ENCODE measurements around the gene IPMK.

DNA sequence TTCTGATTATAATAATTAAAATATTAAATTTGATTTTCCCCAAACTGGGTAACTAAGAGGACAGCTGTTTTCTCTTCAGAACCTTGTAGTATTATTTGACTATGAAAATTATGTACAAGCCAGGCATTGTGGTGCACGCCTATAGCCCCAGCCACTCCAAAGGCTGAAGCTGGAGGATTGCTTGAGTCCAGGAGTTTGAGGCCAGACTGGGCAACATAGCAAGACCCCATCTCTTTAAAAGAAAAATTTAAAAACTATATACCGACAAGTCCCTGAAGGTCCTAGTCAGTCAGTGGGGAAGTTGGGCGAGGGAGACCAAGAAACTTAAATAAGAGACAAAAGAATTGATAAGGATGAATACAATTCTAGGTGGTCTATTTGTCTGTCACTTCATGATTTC is 40.0 kb upstream of the IPMK start:
- TF ChIP-seq, protein P1, sequence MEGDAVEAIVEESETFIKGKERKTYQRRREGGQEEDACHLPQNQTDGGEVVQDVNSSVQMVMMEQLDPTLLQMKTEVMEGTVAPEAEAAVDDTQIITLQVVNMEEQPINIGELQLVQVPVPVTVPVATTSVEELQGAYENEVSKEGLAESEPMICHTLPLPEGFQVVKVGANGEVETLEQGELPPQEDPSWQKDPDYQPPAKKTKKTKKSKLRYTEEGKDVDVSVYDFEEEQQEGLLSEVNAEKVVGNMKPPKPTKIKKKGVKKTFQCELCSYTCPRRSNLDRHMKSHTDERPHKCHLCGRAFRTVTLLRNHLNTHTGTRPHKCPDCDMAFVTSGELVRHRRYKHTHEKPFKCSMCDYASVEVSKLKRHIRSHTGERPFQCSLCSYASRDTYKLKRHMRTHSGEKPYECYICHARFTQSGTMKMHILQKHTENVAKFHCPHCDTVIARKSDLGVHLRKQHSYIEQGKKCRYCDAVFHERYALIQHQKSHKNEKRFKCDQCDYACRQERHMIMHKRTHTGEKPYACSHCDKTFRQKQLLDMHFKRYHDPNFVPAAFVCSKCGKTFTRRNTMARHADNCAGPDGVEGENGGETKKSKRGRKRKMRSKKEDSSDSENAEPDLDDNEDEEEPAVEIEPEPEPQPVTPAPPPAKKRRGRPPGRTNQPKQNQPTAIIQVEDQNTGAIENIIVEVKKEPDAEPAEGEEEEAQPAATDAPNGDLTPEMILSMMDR (conservative IDR thresholded peaks at IDR 0.05; ENCODE audit: low read length) = no peak
- no peak for TF ChIP-seq EZH2phosphoT487 (IDR thresholded peaks at IDR 0.05; ENCODE audit: borderline replicate concordance, low read depth, low read length)
